Omental fat pad (tissue), 4 donors: ENCODE measurements around the gene KCNQ1. TPM values are rescaled to one million over a fixed set of nuclear protein-coding genes. Genes with fewer than 3 reads are reported as not detected.

ENCODE experiments used
- ATAC-seq: fragments of 150-250 bp; one replicate; pipeline ENCODE4 v1.9.1; 2016; ENCODE audit warnings: mild to moderate bottlenecking, moderate library complexity; ENCODE audit not compliant: low FRiP score
- DNase-seq: peaks from one replicate; pipeline ENCODE4 v3.0.0-alpha.2; 2019; ENCODE audit warnings: low spot score
- CTCF ChIP-seq, 3 donors: fragments of 450-650 bp; IDR thresholded peaks; one replicate each; pipeline ENCODE4 v1.5.1; 2016 to 2017; ENCODE audit warnings: antibody characterized with exemption in 3 of 3, mild to moderate bottlenecking in 3 of 3, moderate library complexity in 2 of 3
- total RNA-seq, 4 donors: library from RNA; depleted of rRNA; stranded (reverse); fragments of >200 nt; gene quantifications; one replicate each; pipeline ENCODE4 v1.1.0, GENCODE V29; 2016

KCNQ1 gene
- total RNA-seq, 4 donors from 2014 or later, result 4.5 to 5.9 (median 5.2) TPM

GRCh38 chr11:2707736-2708135 lies 262.9 kb downstream of the KCNQ1 start:
- no peak for TF ChIP-seq CTCF (IDR thresholded peaks at IDR 0.05)
- ATAC-seq (no peak), DNase-seq (no peak)

GRCh38 chr11:2708151-2708581 lies 263.4 kb downstream of the KCNQ1 start:
- ATAC-seq (peak; percentile 22), DNase-seq (no peak)
- TF ChIP-seq CTCF (IDR thresholded peaks at IDR 0.05), result no peak

- no peak for TF ChIP-seq CTCF (IDR thresholded peaks at IDR 0.05)
- ATAC-seq (peak; percentile 68), DNase-seq (no peak)
Measured at GRCh38 chr11:2708757-2709281, 264.0 kb downstream of the KCNQ1 start.

- no peak for TF ChIP-seq CTCF (IDR thresholded peaks at IDR 0.05)
- ATAC-seq (peak; percentile 72), DNase-seq (no peak)
Measured at GRCh38 chr11:2709429-2709828, 264.6 kb downstream of the KCNQ1 start.

GRCh38 chr11:2711161-2711560 lies 266.4 kb downstream of the KCNQ1 start:
- no peak for ATAC-seq
- no peak for DNase-seq
- no peak for TF ChIP-seq CTCF (IDR thresholded peaks at IDR 0.05)

GRCh38 chr11:2713094-2713493 lies 268.3 kb downstream of the KCNQ1 start:
- DNase-seq, result no peak
- no peak for TF ChIP-seq CTCF (IDR thresholded peaks at IDR 0.05)
- no peak for ATAC-seq

GRCh38 chr11:2713661-2714462 lies 269.1 kb downstream of the KCNQ1 start:
- no peak for TF ChIP-seq CTCF (IDR thresholded peaks at IDR 0.05)
- DNase-seq (no peak), ATAC-seq (no peak)
